ENCODE measurements around the gene HOXA11.

The HOXA11 gene

DNA sequence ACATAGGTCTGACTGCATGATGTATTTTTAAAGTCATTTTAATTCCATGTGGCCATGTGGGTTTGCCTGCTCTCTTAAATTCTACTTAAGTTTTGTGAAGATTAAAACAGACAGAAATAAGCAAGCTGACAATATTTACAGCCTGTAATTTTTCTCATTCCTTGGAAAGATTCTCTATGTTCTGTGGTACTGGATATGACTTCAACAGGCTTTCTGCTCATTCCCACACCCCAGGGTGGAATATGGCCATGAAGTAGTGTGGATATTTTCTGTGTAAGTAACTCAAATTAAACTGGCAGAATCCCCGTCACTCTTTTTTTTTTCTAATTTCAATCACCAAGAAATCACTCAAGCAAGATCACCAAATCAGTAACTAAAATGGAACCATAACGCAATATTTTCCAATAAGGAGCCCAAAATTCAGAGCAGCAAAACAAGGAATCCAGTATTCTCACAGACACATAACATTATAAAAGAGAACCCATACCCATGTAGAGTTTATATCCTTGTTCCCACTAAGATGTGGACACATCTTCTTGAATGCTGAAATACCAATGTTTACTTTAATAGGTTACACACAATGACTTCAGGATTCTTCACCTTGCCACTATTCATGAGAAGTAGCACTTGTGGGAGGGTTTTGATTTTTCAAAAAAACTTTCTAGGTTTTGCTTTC is 47.3 kb downstream of the HOXA11 start:
- TF ChIP-seq GATA1 (IDR thresholded peaks at IDR 0.05; ENCODE audit: low read depth, low read length) (no peak), POLR2A (IDR thresholded peaks at IDR 0.05; ENCODE audit: low read length) (no peak)
- DNase-seq = no peak

DNA sequence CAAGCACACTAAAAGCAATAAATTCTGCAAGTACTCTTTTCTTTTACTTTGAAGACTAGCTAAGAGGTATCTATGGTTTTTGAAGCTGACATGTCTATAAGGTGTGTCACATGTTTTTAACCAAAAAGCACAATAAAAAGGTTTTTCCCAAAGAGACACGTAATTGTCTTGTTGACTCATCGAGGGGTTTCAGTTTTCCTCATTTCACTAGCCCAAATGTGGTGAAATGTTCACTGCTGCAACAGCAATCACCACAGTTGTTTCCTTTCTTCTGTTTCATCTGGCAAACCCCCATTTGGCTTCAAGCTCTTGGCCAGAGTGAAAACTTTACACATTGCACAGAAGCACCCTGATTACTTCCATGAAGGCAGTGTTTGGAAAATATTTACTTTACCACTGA is 50.6 kb downstream of the HOXA11 start:
- no peak for TF ChIP-seq GATA1 (IDR thresholded peaks at IDR 0.05; ENCODE audit: low read depth, low read length)
- no peak for TF ChIP-seq POLR2A (IDR thresholded peaks at IDR 0.05; ENCODE audit: low read length)
- DNase-seq = no peak

DNA sequence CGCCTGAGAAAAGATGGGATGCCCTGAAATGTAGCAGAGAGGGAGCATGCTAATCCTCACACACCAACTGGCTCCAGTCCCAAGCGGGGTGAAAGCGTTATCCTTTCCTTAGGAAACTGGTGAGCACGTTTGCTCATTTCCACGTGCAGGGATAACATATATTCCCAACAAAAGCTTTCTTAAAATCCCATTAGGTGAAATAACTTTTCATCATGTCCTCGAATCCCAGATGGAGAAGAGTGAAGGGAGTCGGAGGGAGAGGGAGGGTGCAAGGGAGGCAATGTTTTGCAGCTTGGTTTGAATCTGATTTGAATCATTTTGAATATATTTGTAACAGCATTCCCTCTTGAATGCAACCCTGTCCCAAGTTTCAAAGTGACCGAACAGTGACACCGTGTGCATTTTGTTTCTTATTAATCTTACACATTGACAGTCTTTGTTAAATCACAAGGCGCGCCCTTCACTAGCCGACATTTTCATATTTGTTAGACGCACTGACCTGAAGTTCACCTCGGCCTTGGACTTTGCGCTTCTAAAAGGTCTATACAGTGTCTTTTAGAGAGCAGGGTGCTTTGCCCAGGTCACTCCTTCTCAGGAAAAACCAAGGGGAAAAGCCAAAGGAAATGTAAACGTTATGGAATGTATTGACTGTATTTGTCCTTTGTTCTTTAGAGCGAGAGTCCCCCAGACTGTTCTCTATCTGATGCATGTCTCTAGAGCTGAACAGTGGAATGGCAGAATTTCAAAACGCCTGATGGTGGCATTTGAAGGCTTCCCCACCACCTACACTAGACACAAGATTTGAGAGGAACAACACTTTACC is 51.4 kb downstream of the HOXA11 start:
- DNase-seq = no peak
- no peak for TF ChIP-seq POLR2A (IDR thresholded peaks at IDR 0.05; ENCODE audit: low read length)
- no peak for TF ChIP-seq GATA1 (IDR thresholded peaks at IDR 0.05; ENCODE audit: low read depth, low read length)

DNA sequence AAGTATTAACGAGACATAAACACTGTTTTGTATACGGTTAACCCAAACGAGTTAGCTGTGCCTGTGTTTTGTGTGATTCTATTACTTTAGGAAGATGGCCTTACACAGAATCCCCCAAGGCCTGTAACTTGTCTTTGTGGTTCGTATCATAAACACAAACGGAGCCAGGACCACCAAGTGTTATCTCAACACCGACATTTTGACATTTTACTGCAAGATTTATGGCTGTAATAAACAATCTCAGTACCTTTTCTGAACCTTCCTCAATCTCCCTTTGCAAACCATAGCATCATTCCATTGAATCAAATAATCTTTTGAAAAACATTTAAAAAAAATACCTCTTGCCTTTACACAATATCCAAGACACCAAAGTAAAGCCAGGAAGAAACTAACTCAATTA is 52.1 kb downstream of the HOXA11 start:
- no peak for TF ChIP-seq GATA1 (IDR thresholded peaks at IDR 0.05; ENCODE audit: low read depth, low read length)
- TF ChIP-seq POLR2A (IDR thresholded peaks at IDR 0.05; ENCODE audit: low read length) = no peak
- DNase-seq = no peak

DNA sequence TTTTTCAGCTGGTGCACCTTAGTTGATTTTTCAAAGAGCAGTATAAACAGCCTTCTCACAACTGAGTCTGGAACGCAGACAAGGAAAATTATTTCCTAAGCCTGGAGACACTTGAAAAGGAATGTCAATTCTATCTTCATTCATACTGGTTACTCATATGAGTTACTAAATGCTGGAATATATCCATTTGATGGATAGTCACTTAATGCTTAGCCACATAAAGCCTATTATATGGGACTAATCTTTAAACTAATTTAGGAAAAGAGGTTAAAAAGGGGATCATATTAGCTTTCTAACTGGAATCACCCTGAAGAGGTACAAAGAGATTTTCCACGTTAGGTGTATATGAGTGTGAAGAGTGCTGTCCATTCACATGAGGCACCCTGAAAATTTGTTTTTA is 52.8 kb downstream of the HOXA11 start:
- no peak for DNase-seq
- no peak for TF ChIP-seq GATA1 (IDR thresholded peaks at IDR 0.05; ENCODE audit: low read depth, low read length)
- TF ChIP-seq POLR2A (IDR thresholded peaks at IDR 0.05; ENCODE audit: low read length) = no peak

DNA sequence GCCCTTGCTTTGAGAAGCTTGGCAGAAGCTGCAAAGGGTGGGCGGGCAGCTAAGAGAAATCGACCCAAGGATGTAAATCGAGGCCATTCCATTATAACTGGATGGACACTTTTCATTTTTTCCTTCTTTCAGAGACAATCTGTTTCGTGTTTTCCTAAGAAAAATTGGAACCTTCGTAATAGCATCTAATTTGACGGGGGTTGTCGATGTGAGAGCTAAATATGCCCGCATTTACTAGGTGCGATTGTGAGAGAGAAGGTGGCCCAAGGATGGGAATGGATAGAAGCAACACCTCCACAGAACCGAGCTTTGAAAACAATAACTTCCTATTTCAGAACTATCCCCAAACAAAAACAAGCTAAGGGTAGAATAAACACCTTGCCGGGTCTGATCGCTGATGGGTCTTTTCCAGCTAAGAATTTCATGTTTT is 53.6 kb downstream of the HOXA11 start:
- no peak for DNase-seq

More for the DNA sequence above, 53.6 kb downstream of the HOXA11 start:
- TF ChIP-seq POLR2A (IDR thresholded peaks at IDR 0.05; ENCODE audit: low read length) (no peak), GATA1 (IDR thresholded peaks at IDR 0.05; ENCODE audit: low read depth, low read length) (no peak)
